HG03558 (cell line): ENCODE data around the gene TTC34.

Experiments used
- ATAC-seq: cut with Tn5 transposase; IDR thresholded peaks from one replicate; pipeline ENCODE4 v1.9.1; 2021; ENCODE audit warnings: moderate number of reproducible peaks; ENCODE audit not compliant: unreplicated experiment; ENCODE audit errors: extremely low read depth

The TTC34 gene

GRCh38 chr1:2610036-2610959 is 191.2 kb downstream of the TTC34 start:
- ATAC-seq, result no peak

GRCh38 chr1:2609319-2610035 is 192.0 kb downstream of the TTC34 start:
- ATAC-seq, result no peak

DNA sequence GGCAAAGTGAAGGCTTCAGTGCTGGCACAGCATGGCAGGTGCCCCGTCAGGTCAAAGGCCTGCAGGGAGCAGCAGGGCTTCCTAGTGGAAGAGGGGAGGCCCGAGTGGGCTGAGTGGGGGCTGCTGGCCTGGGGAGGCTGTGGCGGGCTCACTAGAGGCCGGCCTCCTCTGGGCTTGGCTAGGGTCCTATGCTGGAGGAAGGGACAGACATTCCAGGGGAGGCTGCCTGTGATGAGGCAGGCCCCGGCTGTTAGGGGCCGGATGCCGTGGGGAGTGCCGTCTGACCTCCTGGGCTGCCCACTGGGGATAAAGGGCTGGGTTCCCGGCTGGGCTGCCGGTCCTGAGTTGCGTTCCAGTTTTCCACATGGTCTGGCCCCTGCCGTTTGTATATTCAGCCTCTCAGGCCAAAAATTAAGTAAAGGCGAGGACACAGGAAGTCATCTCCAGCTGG is 193.8 kb downstream of the TTC34 start:
- no peak for ATAC-seq

- no peak for ATAC-seq
These were observed 194.4 kb downstream of the TTC34 start for GRCh38 chr1:2606881-2607621.

GRCh38 chr1:2606396-2606880 is 195.1 kb downstream of the TTC34 start:
- ATAC-seq, result no peak

GRCh38 chr1:2605509-2606395 is 195.7 kb downstream of the TTC34 start:
- no peak for ATAC-seq

GRCh38 chr1:2604844-2605508 is 196.5 kb downstream of the TTC34 start:
- ATAC-seq, result no peak

DNA sequence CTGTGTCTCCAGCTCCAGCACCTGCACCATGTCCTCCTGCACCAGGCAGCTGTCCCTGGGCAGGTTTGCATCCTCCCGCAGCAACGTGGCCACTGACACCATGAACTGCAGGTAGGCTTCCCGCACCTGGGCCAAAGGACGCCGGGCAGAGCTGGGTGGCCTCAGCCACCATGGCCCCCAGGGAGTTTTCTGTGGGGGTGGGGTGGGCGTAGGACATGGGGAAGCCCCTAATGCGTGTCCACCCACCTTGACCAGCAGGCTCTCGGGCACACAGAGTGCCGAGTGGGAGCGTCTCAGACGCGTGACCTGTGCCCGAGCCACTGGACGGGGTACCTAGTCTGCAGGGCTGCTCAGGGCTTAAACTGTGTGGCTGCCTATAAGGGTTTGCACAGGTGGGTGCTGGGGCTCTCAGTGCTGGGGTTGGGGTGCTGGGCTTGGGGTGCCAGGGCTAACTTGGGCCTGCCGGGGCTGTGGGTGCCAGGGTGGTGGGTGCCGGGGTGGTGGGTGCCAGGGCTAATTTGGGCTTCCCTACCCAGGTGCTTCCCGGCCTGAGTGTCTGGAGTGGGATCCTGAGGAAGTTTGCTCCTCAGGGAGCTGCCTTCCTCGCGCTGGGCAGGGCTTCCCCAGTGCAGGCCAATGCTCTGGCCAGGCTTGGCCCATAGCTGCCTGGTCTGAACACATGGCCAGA is 197.2 kb downstream of the TTC34 start:
- ATAC-seq, result no peak

- no peak for ATAC-seq
These were observed 197.9 kb downstream of the TTC34 start for GRCh38 chr1:2603521-2604155.

DNA sequence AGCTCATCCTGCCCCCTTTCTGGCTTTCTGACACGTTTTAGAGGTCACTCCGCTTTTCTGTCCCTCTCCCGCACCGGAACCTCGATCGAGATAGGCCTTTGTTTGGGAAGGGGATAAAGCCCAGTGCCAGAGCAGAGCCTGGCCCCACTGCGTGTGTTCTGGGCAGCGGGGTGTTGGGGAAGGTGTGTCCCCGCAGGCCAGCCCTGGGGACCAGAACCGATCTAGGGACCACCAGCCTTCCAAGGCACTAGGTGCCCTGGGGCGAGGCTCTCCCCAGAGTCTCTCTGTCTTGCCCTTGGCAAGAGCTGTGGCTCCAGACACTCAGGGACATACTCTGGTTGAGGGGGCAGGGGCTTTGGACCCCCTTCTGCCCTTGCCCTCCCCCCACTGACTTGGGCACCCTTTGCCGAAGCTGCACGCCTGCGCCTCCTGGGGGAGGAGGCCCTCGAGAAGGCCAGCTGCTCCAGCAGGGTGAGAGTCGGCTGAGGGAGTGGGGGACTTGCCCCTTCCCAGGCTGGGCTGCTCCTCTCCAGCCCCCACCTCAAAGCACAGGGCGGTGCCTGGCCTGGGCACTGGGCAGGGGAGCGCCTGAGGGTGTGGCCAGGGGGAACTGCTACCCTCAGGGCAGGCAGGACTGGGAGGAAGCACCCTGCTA is 198.5 kb downstream of the TTC34 start:
- no peak for ATAC-seq

- no peak for ATAC-seq
These were observed 199.1 kb downstream of the TTC34 start for GRCh38 chr1:2602311-2602835.

GRCh38 chr1:2601721-2602303 is 199.7 kb downstream of the TTC34 start:
- no peak for ATAC-seq

- no peak for ATAC-seq
These were observed 203.1 kb downstream of the TTC34 start for GRCh38 chr1:2598329-2598931.

- no peak for ATAC-seq
These were observed 203.8 kb downstream of the TTC34 start for GRCh38 chr1:2597441-2598328.

- no peak for ATAC-seq
These were observed 204.8 kb downstream of the TTC34 start for GRCh38 chr1:2596530-2597333.
